Hypothalamus (tissue), 51 donors: Measurements from ENCODE around the gene CAPN3.
"Not testable (repeated sequence)": the region's sequence is repeated elsewhere in the genome, so short reads cannot be mapped to it uniquely, and the experiment has no call there.

Experiments used
- DNase-seq, 51 donors: peaks; one replicate each; lab custom pipeline; 2025; lab: John Stamatoyannopoulos, UW

Gene CAPN3

DNA sequence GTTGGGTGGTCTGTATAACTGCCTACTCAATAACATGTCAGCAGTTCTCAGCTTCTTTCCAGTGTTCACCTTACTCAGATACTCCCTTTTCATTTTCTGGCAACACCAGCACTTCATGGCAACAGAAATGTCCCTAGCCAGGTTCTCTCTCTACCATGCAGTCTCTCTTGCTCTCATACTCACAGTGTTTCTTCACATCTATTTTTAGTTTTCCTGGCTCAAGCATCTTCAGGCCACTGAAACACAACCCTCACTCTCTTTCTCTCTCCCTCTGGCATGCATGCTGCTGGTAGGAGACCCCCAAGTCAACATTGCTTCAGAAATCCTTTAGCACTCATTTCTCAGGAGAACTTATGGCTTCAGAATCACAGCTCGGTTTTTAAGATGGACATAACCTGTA is at the start of gene CAPN3:
CAPN3 (plus strand) TSS at position 253 of the 400 bp plus-strand sequence. CDS start 305 bp downstream, outside the sequence.
- no peak for DNase-seq

DNA sequence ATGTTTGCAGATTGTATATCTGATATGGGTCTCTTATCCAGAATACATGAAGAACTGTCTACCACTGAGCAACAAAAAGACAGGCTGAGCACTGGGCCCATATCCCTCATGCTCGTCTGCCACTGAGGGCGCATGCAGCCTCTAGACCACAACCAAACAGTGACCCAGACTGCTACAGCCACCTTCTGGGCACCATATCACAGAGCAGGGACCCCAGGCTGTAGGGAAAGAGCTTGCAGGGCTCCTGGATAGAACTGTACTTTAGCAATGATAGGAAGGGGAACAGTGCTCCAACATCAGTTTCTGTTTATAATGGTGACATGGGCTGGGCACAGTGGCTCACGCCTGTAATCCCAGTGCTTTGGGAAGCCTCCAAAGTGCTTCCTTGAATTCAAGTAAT is 45.8 kb upstream of the CAPN3 start:
- no peak for DNase-seq

- no peak for DNase-seq
Observed at GRCh38 chr15:42314818-42315217, 44.5 kb upstream of the CAPN3 start.

- DNase-seq = no peak
Observed at GRCh38 chr15:42315521-42315920, 43.8 kb upstream of the CAPN3 start.

- not testable (repeated sequence) for DNase-seq
Observed at GRCh38 chr15:42316282-42316805, 43.0 kb upstream of the CAPN3 start.

GRCh38 chr15:42319206-42319605 is 40.1 kb upstream of the CAPN3 start:
- DNase-seq = no peak

DNA sequence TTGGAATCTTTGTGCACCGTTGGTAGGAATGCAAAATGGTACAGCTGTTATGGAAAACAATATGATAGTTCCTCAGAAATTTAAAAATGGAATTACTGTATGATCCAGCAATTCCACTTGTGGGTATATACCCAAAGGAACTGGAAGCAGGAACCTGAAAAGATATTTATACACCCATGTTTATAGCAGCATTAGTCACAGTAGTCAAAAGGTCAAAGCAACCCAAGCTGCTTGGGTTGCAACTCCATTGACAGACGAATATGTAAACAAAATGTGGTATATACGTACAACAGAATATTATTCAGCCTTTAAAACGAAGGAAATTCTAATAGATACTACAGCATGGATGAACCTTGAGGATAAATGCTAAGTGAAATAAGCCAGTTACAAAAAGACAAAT is 35.0 kb upstream of the CAPN3 start:
- no peak for DNase-seq

DNA sequence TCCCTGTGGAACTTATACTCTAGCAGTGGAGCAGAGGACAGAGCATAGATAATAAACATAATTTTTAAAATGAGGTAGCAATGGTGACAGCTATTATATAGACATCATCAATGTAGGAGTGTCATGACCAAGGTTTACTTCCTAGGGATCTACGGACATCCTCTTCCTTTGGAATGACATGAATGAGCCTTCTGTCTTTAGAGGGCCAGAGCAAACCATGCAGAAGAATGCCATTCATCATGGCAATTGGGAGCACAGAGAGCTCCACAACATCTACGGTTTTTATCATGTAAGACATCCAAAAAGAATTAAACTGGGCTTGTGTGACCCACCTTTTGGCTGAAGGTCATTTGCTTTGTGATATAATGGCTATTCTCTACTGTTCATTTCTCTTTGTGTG is 30.1 kb upstream of the CAPN3 start:
- no peak for DNase-seq

DNA sequence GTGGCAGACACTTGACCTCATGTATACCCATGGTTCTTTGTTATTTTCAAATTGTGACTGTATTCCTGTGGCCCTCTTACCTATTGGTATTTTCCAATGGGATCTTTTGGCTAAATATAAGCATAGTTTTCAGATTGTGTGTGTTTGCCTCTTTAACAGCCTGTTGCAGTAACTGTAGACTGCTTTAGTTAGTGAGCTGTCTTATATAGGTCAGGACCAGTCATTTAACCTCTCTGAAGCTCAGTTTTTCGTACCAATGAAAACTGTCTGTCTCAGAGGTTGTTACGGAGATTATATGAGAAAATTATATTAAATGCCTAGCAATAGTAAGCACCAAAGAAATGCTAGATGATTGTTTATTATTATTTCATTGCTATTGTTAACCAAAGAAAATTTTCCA is 29.3 kb upstream of the CAPN3 start:
- no peak for DNase-seq

DNA sequence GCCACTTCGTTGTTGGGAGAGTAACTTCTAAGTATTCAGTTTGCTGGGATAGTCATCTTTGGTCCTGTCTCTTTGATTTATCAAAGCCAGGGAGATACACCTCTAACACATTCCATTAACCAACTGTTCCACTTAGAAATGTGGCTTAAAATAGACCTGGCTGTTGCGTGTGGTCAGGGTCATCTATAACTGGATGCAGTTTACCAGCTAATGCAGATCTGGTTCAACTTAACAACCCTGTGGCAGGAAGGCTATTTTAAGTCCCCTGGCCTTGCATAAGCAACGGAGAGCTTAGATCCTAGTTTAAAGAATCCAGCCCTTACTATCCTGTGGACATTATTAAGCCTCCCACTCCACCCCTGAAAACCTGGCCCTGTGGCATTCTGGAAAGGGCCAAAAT is 28.1 kb upstream of the CAPN3 start:
- no peak for DNase-seq

DNA sequence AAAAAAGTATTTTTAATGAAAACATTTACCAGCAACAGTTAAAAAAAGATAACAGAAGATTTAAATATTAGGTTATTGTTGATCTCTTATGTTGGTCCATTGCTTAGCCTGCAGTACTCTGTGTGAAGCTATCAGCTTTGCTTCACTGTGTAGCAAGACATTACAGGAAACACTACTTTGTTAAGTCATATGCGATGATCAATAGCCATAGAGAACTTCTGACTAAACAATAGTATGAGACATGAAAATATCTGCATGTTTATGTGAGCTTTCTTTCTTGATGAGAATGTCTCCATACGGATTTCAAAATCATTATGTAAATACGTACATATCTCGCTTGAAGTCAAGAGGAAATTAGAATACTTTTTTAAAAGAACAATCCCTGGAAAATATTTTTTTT is 27.0 kb upstream of the CAPN3 start:
- DNase-seq = no peak

- DNase-seq = no peak
Observed at GRCh38 chr15:42335074-42335473, 24.2 kb upstream of the CAPN3 start.

GRCh38 chr15:42336650-42337049 is 22.7 kb upstream of the CAPN3 start:
- not testable (repeated sequence) for DNase-seq

- DNase-seq = not testable (repeated sequence)
Observed at GRCh38 chr15:42337104-42337503, 22.2 kb upstream of the CAPN3 start.

DNA sequence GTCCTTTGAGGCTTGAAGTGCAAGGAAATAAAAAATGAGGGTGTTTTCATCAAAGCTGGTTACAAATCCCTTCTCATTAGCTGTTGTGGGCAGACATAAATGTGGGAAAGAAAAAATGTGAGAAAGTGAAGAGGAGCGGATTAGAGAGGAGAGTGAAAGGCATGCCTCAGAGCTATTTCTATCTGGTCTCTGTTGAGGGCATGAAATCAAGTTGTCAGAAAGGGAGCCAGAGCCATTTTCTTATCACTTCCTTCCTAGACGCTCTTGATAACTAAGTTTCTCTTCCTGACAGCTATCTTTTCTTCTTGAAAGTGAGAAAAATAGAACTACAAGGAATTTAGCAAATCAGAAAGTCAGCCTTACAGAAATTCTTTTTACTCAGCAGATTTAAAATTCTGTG is 20.8 kb upstream of the CAPN3 start:
- no peak for DNase-seq

- no peak for DNase-seq
Observed at GRCh38 chr15:42343596-42344232, 15.6 kb upstream of the CAPN3 start.

- no peak for DNase-seq
Observed at GRCh38 chr15:42344763-42345162, 14.5 kb upstream of the CAPN3 start.

DNA sequence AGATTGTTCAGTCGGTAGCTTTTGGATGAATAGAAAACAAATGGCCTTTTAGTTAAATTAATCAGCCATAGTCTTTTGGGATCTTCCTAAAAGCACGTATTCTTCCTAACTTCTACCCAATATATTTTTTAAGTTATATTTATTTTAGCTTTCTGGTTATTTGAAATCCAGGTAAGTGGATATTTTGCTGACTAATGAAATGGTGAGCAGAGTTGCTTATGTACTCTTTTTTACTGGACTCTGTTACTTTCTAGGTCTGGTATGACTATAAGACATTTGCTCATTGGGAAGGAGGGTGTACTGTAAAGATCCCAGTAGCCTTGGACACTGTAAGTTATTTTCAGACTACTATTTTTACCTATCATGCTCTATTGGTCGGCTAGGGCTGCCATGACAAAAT is 13.8 kb upstream of the CAPN3 start:
- no peak for DNase-seq

DNA sequence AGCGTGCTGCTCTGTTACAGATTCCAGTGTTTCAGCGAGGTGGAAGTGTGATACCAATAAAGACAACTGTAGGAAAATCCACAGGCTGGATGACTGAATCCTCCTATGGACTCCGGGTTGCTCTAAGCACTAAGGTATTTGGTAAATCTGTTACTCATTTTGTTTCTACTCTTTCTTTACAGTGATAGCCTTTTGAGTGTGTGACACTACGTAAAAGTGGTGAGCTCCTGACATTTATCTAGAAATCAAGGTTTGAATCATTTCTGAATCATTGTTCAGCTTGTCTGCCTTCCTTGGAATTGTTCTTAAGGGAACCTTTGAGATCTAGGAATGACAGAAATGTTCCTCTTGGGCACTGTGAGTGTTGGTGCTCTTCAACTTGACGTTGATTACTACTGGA is 11.2 kb upstream of the CAPN3 start:
- DNase-seq = no peak

GRCh38 chr15:42349186-42349585 is 10.1 kb upstream of the CAPN3 start:
- no peak for DNase-seq

DNA sequence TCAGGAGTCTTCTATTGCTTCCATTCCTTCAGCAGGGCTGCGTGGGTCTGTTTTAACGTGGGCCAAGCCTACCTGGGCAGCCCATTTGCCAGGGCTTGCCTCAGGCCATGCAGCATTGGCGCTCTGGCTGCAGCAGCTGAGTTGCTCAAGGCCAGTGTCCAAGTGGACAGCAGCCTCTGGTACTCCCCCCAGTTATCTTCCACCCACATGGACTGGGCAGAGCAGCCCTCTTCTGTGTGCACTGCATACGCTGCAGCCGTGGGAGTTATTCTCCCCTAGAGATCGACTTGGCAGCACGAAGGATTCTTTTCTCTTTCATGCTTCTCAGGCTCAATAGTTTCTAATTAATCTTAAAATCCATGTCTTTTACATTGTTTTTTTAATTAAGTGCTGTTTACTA is 6.9 kb upstream of the CAPN3 start:
- no peak for DNase-seq

DNA sequence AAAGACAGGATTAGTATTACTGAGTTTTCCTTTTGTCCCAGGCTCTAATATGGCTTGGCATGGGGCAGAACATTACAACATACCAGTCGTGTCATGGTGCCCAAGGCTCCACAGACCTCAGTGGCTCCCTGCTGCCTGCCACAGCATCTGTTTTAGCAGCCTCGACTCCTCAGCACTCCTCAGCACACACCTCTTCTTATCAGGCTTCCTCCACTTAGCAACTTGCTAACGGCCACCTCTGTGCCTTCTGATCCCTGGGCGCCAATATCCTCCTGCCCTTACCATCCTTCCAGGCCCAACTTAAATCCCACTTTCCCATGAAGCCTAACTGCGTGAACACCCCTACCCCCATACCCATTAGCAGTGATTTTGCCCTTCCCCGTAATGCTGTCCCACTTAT is 6.2 kb upstream of the CAPN3 start:
- no peak for DNase-seq

GRCh38 chr15:42354824-42355223 is 4.5 kb upstream of the CAPN3 start:
- DNase-seq = no peak
